ENCODE measurements around the gene GARIN5B.

The GARIN5B gene

GRCh38 chr19:55365245-55365644 lies 2.2 kb upstream of the GARIN5B start:
- TF ChIP-seq CTCF (IDR thresholded peaks at IDR 0.05; ENCODE audit: low read depth, low read length), result no peak
- no peak overlapping the region for H3K4me3 ChIP-seq (ENCODE audit: low read depth, low read length)

GRCh38 chr19:55362174-55362989 lies 678 bp downstream of the GARIN5B start:
- no peak overlapping the region for H3K4me3 ChIP-seq (ENCODE audit: low read depth, low read length)
- TF ChIP-seq CTCF (IDR thresholded peaks at IDR 0.05; ENCODE audit: low read depth, low read length), result no peak

GRCh38 chr19:55360902-55361301 lies 2.2 kb downstream of the GARIN5B start:
- no peak overlapping the region for H3K4me3 ChIP-seq (ENCODE audit: low read depth, low read length)
- no peak for TF ChIP-seq CTCF (IDR thresholded peaks at IDR 0.05; ENCODE audit: low read depth, low read length)

GRCh38 chr19:55358943-55359908 lies 3.8 kb downstream of the GARIN5B start:
- TF ChIP-seq CTCF (IDR thresholded peaks at IDR 0.05; ENCODE audit: low read depth, low read length), result no peak
- no peak overlapping the region for H3K4me3 ChIP-seq (ENCODE audit: low read depth, low read length)

GRCh38 chr19:55358493-55358892 lies 4.6 kb downstream of the GARIN5B start:
- TF ChIP-seq CTCF (IDR thresholded peaks at IDR 0.05; ENCODE audit: low read depth, low read length), result no peak
- H3K4me3 ChIP-seq (ENCODE audit: low read depth, low read length), result no peak overlapping the region

- TF ChIP-seq CTCF (IDR thresholded peaks at IDR 0.05; ENCODE audit: low read depth, low read length), result no peak
- no peak overlapping the region for H3K4me3 ChIP-seq (ENCODE audit: low read depth, low read length)
Measured at GRCh38 chr19:55355213-55355821, 7.7 kb downstream of the GARIN5B start.
